Hematopoietic multipotent progenitor cell treated with erythropoietin and hydrocortisone succinate and interleukin-3 and kit ligand, for 6 days (in vitro differentiated cells): ENCODE results near the gene OSGEPL1.
"Not testable (repeated sequence)": the region's sequence is repeated elsewhere in the genome, so short reads cannot be mapped to it uniquely, and the experiment has no call there.

Experiments
- DNase-seq: peaks from one replicate; pipeline ENCODE4 v3.0.0-alpha.2; 2015

Gene OSGEPL1

GRCh38 chr2:189729430-189729829 lies 33.2 kb downstream of the OSGEPL1 start:
- no peak for DNase-seq

GRCh38 chr2:189726849-189727248 lies 35.7 kb downstream of the OSGEPL1 start:
- no peak for DNase-seq

GRCh38 chr2:189726271-189726670 lies 36.3 kb downstream of the OSGEPL1 start:
- no peak for DNase-seq

- DNase-seq: no peak
Measured at GRCh38 chr2:189723192-189723591, 39.4 kb downstream of the OSGEPL1 start.

- peak; percentile 9 for DNase-seq
Measured at GRCh38 chr2:189719571-189719970, 43.0 kb downstream of the OSGEPL1 start.

- not testable (repeated sequence) for DNase-seq
Measured at GRCh38 chr2:189717593-189717992, 45.0 kb downstream of the OSGEPL1 start.

GRCh38 chr2:189709501-189710221 lies 52.9 kb downstream of the OSGEPL1 start:
- DNase-seq: no peak

- DNase-seq: peak; percentile 64
Measured at GRCh38 chr2:189702071-189702470, 60.5 kb downstream of the OSGEPL1 start.

GRCh38 chr2:189700681-189701080 lies 61.9 kb downstream of the OSGEPL1 start:
- no peak for DNase-seq

- peak; percentile 92 for DNase-seq
Measured at GRCh38 chr2:189698020-189698887, 64.3 kb downstream of the OSGEPL1 start.
